Ishikawa (cell line): Measurements from ENCODE around the gene RNF141.

Experiments
- CEBPB ChIP-seq: IDR thresholded peaks from 2 replicates; pipeline ENCODE4 v1.6.1; 2012
- CREB1 ChIP-seq: IDR thresholded peaks from 2 replicates; pipeline ENCODE4 v1.6.1; 2012; ENCODE audit warnings: low read depth
- EGR1 ChIP-seq: IDR thresholded peaks from 2 replicates; pipeline ENCODE4 v1.6.1; 2012
- EP300 ChIP-seq: IDR thresholded peaks from 2 replicates; pipeline ENCODE4 v1.6.1; 2012; ENCODE audit warnings: borderline replicate concordance
- FOXM1 ChIP-seq: IDR thresholded peaks from 2 replicates; pipeline ENCODE4 v1.6.1; 2012; ENCODE audit warnings: low read depth, borderline replicate concordance
- MAX ChIP-seq: IDR thresholded peaks from 2 replicates; pipeline ENCODE4 v1.6.1; 2012
- NFIC ChIP-seq: IDR thresholded peaks from 2 replicates; pipeline ENCODE4 v1.6.1; 2012
- RAD21 ChIP-seq: IDR thresholded peaks from 2 replicates; pipeline ENCODE4 v1.6.1; 2012; ENCODE audit warnings: low read depth
- REST ChIP-seq: IDR thresholded peaks from 2 replicates; pipeline ENCODE4 v1.6.1; 2012; ENCODE audit warnings: low read depth, mild to moderate bottlenecking
- TAF1 ChIP-seq: IDR thresholded peaks from 2 replicates; pipeline ENCODE4 v1.6.1; 2012; ENCODE audit warnings: low read depth, mild to moderate bottlenecking
- TCF12 ChIP-seq: IDR thresholded peaks from 2 replicates; pipeline ENCODE4 v1.6.1; 2012; ENCODE audit warnings: low read depth
- TEAD4 ChIP-seq: IDR thresholded peaks from 2 replicates; pipeline ENCODE4 v1.6.1; 2012
- USF1 ChIP-seq: IDR thresholded peaks from 2 replicates; pipeline ENCODE4 v1.6.1; 2012
- YY1 ChIP-seq: IDR thresholded peaks from 2 replicates; pipeline ENCODE4 v1.6.1; 2012; ENCODE audit warnings: low read depth
- ZBTB7A ChIP-seq: IDR thresholded peaks from 2 replicates; pipeline ENCODE4 v1.6.1; 2012; ENCODE audit warnings: low read depth

RNF141 gene

GRCh38 chr11:10504490-10504889, 36.5 kb downstream of the RNF141 start:
- TF ChIP-seq REST (no peak), EGR1 (no peak), ZBTB7A (no peak), RAD21 (no peak), TCF12 (no peak), TAF1 (no peak), CREB1 (no peak), CEBPB (no peak), USF1 (no peak), YY1 (no peak)

GRCh38 chr11:10503777-10504480, 37.1 kb downstream of the RNF141 start:
- TF ChIP-seq EP300 (no peak), CEBPB (no peak), EGR1 (no peak), TAF1 (no peak), RAD21 (no peak)

- no peak for TF ChIP-seq FOXM1
- no peak for TF ChIP-seq USF1
Measured at GRCh38 chr11:10503221-10503620, 37.8 kb downstream of the RNF141 start.

- no peak for TF ChIP-seq ZBTB7A
- no peak for TF ChIP-seq YY1
- TF ChIP-seq FOXM1 = no peak
- TF ChIP-seq RAD21 = no peak
- no peak for TF ChIP-seq TCF12
- TF ChIP-seq TEAD4 = no peak
- TF ChIP-seq USF1 = no peak
- TF ChIP-seq CEBPB = no peak
- no peak for TF ChIP-seq EP300
- TF ChIP-seq MAX = no peak
- TF ChIP-seq TAF1 = no peak
- no peak for TF ChIP-seq REST
- no peak for TF ChIP-seq CREB1
- no peak for TF ChIP-seq EGR1
- no peak for TF ChIP-seq NFIC
Measured at GRCh38 chr11:10502770-10503169, 38.2 kb downstream of the RNF141 start.

GRCh38 chr11:10502065-10502680, 38.8 kb downstream of the RNF141 start:
- TF ChIP-seq NFIC (no peak), REST (no peak), EP300 (no peak), EGR1 (no peak), ZBTB7A (no peak), TAF1 (no peak), CEBPB (no peak), YY1 (no peak), CREB1 (no peak), TEAD4 (no peak), TCF12 (no peak), RAD21 (no peak), USF1 (no peak), FOXM1 (no peak), MAX (no peak)
